MCF 10A (cell line): Measurements from ENCODE around the gene PTPRZ1. TPM values are rescaled to one million over a fixed set of nuclear protein-coding genes. Genes with fewer than 3 reads are reported as not detected.

ENCODE experiments used
- BruUV-seq: library from RNA; stranded (reverse); fragments of 400-500 nt; replicated peaks from 2 replicates; lab custom pipeline; 2021; lab: Mats Ljungman, UMichigan
- CTCF ChIA-PET: fragments of 300-600 bp; sonication (Branson Sonifier 250); formaldehyde crosslinking; extraction: SDS; loops from one replicate; lab custom pipeline; 2021; ENCODE audit warnings: antibody characterized with exemption, inconsistent platforms; lab: Yijun Ruan, JAX
- POLR2A ChIA-PET: fragments of 300-600, 350-650 bp; sonication (Branson Sonifier 250); formaldehyde crosslinking; extraction: SDS; loops from one replicate; lab custom pipeline; 2020; ENCODE audit warnings: antibody characterized with exemption, inconsistent platforms; lab: Yijun Ruan, JAX
- DNase-seq: peaks from one replicate; pipeline ENCODE4 v3.0.0-alpha.2; 2018; ENCODE audit not compliant: unreplicated experiment
- H3K27ac Mint-ChIP-seq: one replicate; pipeline ENCODE4 v1.8.0; 2022; ENCODE audit warnings: mild to moderate bottlenecking, low read depth, mixed read lengths; ENCODE audit not compliant: unreplicated experiment
- H3K27me3 Mint-ChIP-seq: one replicate; pipeline ENCODE4 v1.8.0; 2022; ENCODE audit warnings: mixed read lengths; ENCODE audit not compliant: insufficient read depth, unreplicated experiment
- H3K36me3 Mint-ChIP-seq: one replicate; pipeline ENCODE4 v1.8.0; 2022; ENCODE audit warnings: mild to moderate bottlenecking, moderate library complexity, mixed read lengths; ENCODE audit not compliant: insufficient read depth, unreplicated experiment
- H3K4me1 Mint-ChIP-seq: one replicate; pipeline ENCODE4 v1.8.0; 2022; ENCODE audit warnings: mixed read lengths; ENCODE audit not compliant: insufficient read depth, unreplicated experiment
- H3K4me3 Mint-ChIP-seq: one replicate; pipeline ENCODE4 v1.8.0; 2022; ENCODE audit warnings: mild to moderate bottlenecking, moderate library complexity, mixed read lengths; ENCODE audit not compliant: unreplicated experiment
- H3K9me3 Mint-ChIP-seq: one replicate; pipeline ENCODE4 v1.8.0; 2022; ENCODE audit warnings: mixed read lengths; ENCODE audit not compliant: unreplicated experiment
- CTCF ChIP-seq: fragments of 200-600 bp; IDR thresholded peaks from one replicate; pipeline ENCODE4 v1.8.0; 2022; ENCODE audit warnings: antibody characterized with exemption, mild to moderate bottlenecking; ENCODE audit not compliant: unreplicated experiment
- intact Hi-C: fragments of 100-400 bp; cut with micrococcal nuclease; formaldehyde crosslinking; loops from 2 replicates; pipeline ENCODE4 v1.14.1; 2022
- total RNA-seq: library from RNA; stranded (reverse); gene quantifications from 2 replicates; pipeline ENCODE4 v1.2.3, GENCODE V29; 2022

PTPRZ1 gene
- total RNA-seq, 1 experiment from 2014 or later: 11.1 TPM

GRCh38 chr7:121831801-121832200 is 41.2 kb upstream of the PTPRZ1 start:
- TF ChIP-seq CTCF: no peak
- Mint-ChIP-seq H3K36me3 (no peaks in the 10 kb centered on the region), H3K4me3 (no peak overlapping the region), H3K27me3 (no peaks in the 10 kb centered on the region), H3K27ac (no peak overlapping the region), H3K9me3 (no peaks in the 10 kb centered on the region), H3K4me1 (peaks cover 9% of the 10 kb centered on the region)
- BruUV-seq: no TSS peak
- ChIA-PET POLR2A (interaction anchor here (0.9 to 1.4 kb wide), 2 partner anchors 10 kb away, joined by 4 to 5 read pairs; no protein-coding TSS in a partner anchor), CTCF (interaction anchor here (0.6 to 1.4 kb wide), 3 partner anchors 9 to 157 kb away, joined by 3 to 5 read pairs (median 4); no protein-coding TSS in a partner anchor)
- intact Hi-C loops: no loop called here
- DNase-seq: no peak

- H3K4me1 Mint-ChIP-seq: peaks cover 9% of the 10 kb centered on the region
- no peaks in the 10 kb centered on the region for H3K27me3 Mint-ChIP-seq
- intact Hi-C loops: no loop called here
- no peaks in the 10 kb centered on the region for H3K9me3 Mint-ChIP-seq
- ChIA-PET POLR2A (interaction anchor here (1.4 kb wide), 1 partner anchor 9 kb away, joined by 4 read pairs; no protein-coding TSS in a partner anchor), CTCF (interaction anchor here (0.6 to 1.1 kb wide), 3 partner anchors 15 to 228 kb away, joined by 3 read pairs; no protein-coding TSS in a partner anchor)
- no peak overlapping the region for H3K27ac Mint-ChIP-seq
- BruUV-seq: no TSS peak
- H3K36me3 Mint-ChIP-seq: no peaks in the 10 kb centered on the region
- no peak for TF ChIP-seq CTCF
- H3K4me3 Mint-ChIP-seq: no peak overlapping the region
- DNase-seq: no peak
Measured at GRCh38 chr7:121832347-121832746, 40.6 kb upstream of the PTPRZ1 start.

GRCh38 chr7:121833991-121834390 is 39.0 kb upstream of the PTPRZ1 start:
- Mint-ChIP-seq H3K36me3 (no peaks in the 10 kb centered on the region), H3K27me3 (no peaks in the 10 kb centered on the region), H3K4me1 (peaks cover 9% of the 10 kb centered on the region), H3K27ac (no peak overlapping the region), H3K9me3 (no peaks in the 10 kb centered on the region), H3K4me3 (no peak overlapping the region)
- BruUV-seq: no TSS peak
- CTCF ChIA-PET: interaction anchor here (1.1 kb wide), 1 partner anchor 32 kb away, joined by 5 read pairs; no protein-coding TSS in a partner anchor
- no peak for TF ChIP-seq CTCF
- DNase-seq: no peak
- intact Hi-C loops: no loop called here
- POLR2A ChIA-PET: interaction anchor here (0.7 kb wide), 1 partner anchor 30 kb away, joined by 4 read pairs; no protein-coding TSS in a partner anchor

GRCh38 chr7:121837462-121837861 is 35.5 kb upstream of the PTPRZ1 start:
- ChIA-PET POLR2A (no interaction called here), CTCF (interaction anchor here (0.6 to 1.5 kb wide), 3 partner anchors 37 to 232 kb away, joined by 3 read pairs; no protein-coding TSS in a partner anchor)
- no peak for TF ChIP-seq CTCF
- H3K27me3 Mint-ChIP-seq: no peaks in the 10 kb centered on the region
- H3K9me3 Mint-ChIP-seq: peaks cover 10% of the 10 kb centered on the region
- no TSS peak for BruUV-seq
- no peak overlapping the region for H3K27ac Mint-ChIP-seq
- no peaks in the 10 kb centered on the region for H3K4me1 Mint-ChIP-seq
- no peaks in the 10 kb centered on the region for H3K36me3 Mint-ChIP-seq
- DNase-seq: no peak
- no peak overlapping the region for H3K4me3 Mint-ChIP-seq
- intact Hi-C loops: loop anchor here (2.0 kb wide), 1 partner anchor 13 kb away; no protein-coding TSS in a partner anchor
